HepG2 (cell line): ENCODE results near the gene SEMA7A. TPM values are rescaled to one million over a fixed set of nuclear protein-coding genes. Genes with fewer than 3 reads are reported as not detected.

Experiments used
- FOXA3 ChIP-seq: IDR thresholded peaks from 2 replicates; pipeline ENCODE4 v1.6.1; 2016; ENCODE audit warnings: missing genetic modification reagents, missing compliant biosample characterization
- HOXA3 ChIP-seq: sonication (generic); formaldehyde crosslinking; IDR thresholded peaks from 2 replicates; pipeline ENCODE4 v1.5.0; 2020; ENCODE audit warnings: missing genetic modification reagents
- MXD4 ChIP-seq: IDR thresholded peaks from 2 replicates; pipeline ENCODE4 v1.6.1; 2016; ENCODE audit warnings: mild to moderate bottlenecking, missing biosample characterization, missing genetic modification reagents
- NFIC ChIP-seq: IDR thresholded peaks from 2 replicates; pipeline ENCODE4 v1.6.1; 2012; ENCODE audit warnings: mild to moderate bottlenecking, low read length, inconsistent platforms
- PAWR ChIP-seq: sonication (generic); formaldehyde crosslinking; IDR thresholded peaks from 2 replicates; pipeline ENCODE4 v1.4.0; 2020; ENCODE audit warnings: missing genetic modification reagents, mild to moderate bottlenecking, borderline replicate concordance
- PITX1 ChIP-seq: sonication (generic); formaldehyde crosslinking; IDR thresholded peaks from 2 replicates; pipeline ENCODE4 v1.5.1; 2020; ENCODE audit warnings: mild to moderate bottlenecking, missing genetic modification reagents
- SOX6 ChIP-seq, 2 experiments: fragments of 450-650 bp in 1 of 2; sonication (generic) in 1 of 2; formaldehyde crosslinking in 1 of 2; IDR thresholded peaks; 2 replicates each; pipeline versions ENCODE4 v1.4.0 to v1.6.1; 2017 to 2020; ENCODE audit warnings: antibody characterized with exemption in 1 of 2, mild to moderate bottlenecking in 1 of 2, missing genetic modification reagents in 1 of 2
- ZNF251 ChIP-seq: sonication (generic); formaldehyde crosslinking; IDR thresholded peaks from 2 replicates; pipeline ENCODE4 v1.9.0; 2021; ENCODE audit warnings: mild to moderate bottlenecking, missing genetic modification reagents
- ZNF256 ChIP-seq: sonication (generic); formaldehyde crosslinking; conservative IDR thresholded peaks from 2 replicates; pipeline ENCODE4 v1.4.0; 2020; ENCODE audit warnings: missing genetic modification reagents
- ZNF44 ChIP-seq: sonication (generic); formaldehyde crosslinking; IDR thresholded peaks from 2 replicates; pipeline ENCODE4 v1.5.1; 2020; ENCODE audit warnings: mild to moderate bottlenecking, missing genetic modification reagents
- polyA plus RNA-seq, 8 experiments: library from polyadenylated mRNA; depleted of rRNA in 3 of 8; stranded (reverse) in 7 of 8; unstranded in 1 of 8; fragments of >200 nt; fragmentation: Illumina TruSeq in 4 of 8; extraction: Trizol in 4 of 8; gene quantifications; 2 replicates each; pipeline versions ENCODE4 v1.2.1 to v1.2.3, GENCODE V29; 2011 to 2016; ENCODE audit warnings: low read depth in 4 of 8, missing spikeins in 1 of 8, mixed read lengths in 1 of 8; ENCODE audit not compliant: insufficient read depth in 1 of 8
- total RNA-seq, 5 experiments: library from RNA; depleted of rRNA; stranded (reverse); fragments of >200 nt; fragmentation: Illumina TruSeq; extraction: Trizol; gene quantifications; 2 replicates each; pipeline ENCODE4 v1.2.3, GENCODE V29; 2016; ENCODE audit warnings: low read depth in 1 of 5
- TF ChIP-seq, protein P1 (sequence below): sonication (generic); formaldehyde crosslinking; IDR thresholded peaks from 2 replicates; pipeline ENCODE4 v1.5.0; 2020; ENCODE audit warnings: mild to moderate bottlenecking, missing genetic modification reagents
- TF ChIP-seq, protein P2 (sequence below): sonication (generic); formaldehyde crosslinking; IDR thresholded peaks from 2 replicates; pipeline ENCODE4 v1.4.0; 2020; ENCODE audit warnings: missing genetic modification reagents
- TF ChIP-seq, protein P3 (sequence below): sonication (generic); formaldehyde crosslinking; IDR thresholded peaks from 2 replicates; pipeline ENCODE4 v1.5.1; 2020; ENCODE audit warnings: mild to moderate bottlenecking, moderate library complexity, missing genetic modification reagents
- TF ChIP-seq, protein P4 (sequence below): sonication (generic); formaldehyde crosslinking; conservative IDR thresholded peaks from 2 replicates; pipeline ENCODE4 v1.4.0; 2020; ENCODE audit warnings: mild to moderate bottlenecking, missing genetic modification reagents, moderate library complexity

The SEMA7A gene
- total and polyA plus RNA-seq, 2 of the 13 experiments (the other 11 are each of a cell fraction or from before 2014, with no cell fraction given) = 9.0 to 15.8 TPM

DNA sequence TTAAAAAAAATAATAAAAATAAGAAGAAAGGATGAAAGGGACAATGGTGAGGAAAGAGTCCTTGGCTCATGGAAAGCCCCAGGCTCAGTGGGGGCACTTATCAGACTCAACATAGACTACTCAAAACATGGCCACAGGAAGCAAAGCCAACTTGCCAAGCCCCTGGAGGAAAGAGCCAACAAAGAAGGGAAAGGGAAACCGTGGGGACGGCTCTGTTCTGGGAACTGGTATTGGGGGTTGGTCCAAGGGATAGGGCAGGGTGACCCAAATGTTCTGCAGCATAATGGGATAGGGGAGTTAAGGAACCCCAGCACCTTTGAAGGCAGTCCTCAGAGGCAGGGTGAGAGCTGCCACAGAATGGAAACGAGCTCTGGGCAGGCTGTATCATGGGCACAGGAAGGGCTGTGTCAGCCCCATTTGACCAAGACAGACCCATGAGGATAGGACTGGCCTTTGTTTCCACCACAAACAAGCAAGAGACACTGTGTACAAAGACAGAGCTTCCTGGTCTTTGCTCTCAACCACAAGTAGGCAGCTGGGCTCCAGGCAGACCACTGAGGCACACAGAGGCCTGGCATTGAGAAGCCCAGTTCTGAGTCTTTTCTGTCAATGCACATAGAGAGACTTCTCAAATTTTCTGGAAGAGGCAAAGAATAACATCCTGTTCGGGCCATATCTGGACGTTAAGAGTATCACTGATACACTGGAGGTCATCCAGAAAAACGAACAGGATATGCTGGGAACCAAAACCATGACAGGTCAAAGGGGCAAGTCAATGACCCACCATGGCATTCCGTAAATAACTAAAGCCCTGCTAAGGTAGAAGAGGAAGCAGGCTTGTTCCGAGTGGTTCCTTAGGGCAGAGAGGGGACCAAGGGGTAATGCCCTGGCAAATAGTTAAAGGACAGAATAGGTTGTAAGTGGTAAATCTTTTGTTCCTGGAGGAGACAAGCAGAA lies 10.6 kb upstream of the SEMA7A start (continued):
- TF ChIP-seq, protein P1, sequence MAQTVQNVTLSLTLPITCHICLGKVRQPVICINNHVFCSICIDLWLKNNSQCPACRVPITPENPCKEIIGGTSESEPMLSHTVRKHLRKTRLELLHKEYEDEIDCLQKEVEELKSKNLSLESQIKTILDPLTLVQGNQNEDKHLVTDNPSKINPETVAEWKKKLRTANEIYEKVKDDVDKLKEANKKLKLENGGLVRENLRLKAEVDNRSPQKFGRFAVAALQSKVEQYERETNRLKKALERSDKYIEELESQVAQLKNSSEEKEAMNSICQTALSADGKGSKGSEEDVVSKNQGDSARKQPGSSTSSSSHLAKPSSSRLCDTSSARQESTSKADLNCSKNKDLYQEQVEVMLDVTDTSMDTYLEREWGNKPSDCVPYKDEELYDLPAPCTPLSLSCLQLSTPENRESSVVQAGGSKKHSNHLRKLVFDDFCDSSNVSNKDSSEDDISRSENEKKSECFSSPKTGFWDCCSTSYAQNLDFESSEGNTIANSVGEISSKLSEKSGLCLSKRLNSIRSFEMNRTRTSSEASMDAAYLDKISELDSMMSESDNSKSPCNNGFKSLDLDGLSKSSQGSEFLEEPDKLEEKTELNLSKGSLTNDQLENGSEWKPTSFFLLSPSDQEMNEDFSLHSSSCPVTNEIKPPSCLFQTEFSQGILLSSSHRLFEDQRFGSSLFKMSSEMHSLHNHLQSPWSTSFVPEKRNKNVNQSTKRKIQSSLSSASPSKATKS (CRISPR knock-in tag) = no peak
- TF ChIP-seq PITX1 (CRISPR knock-in tag) (peak; percentile 12; the same call in 1 of the 2 replicates), HOXA3 (CRISPR knock-in tag) (peak; percentile 5; the same call in 1 of the 2 replicates), MXD4 (CRISPR knock-in tag) (no peak), PAWR (CRISPR knock-in tag) (no peak), ZNF44 (CRISPR knock-in tag) (no peak), NFIC (peak; percentile 31), ZNF256 (CRISPR knock-in tag) (no peak), FOXA3 (CRISPR knock-in tag) (peak; percentile 48), ZNF251 (CRISPR knock-in tag) (no peak), SOX6 (IDR thresholded peaks at IDR 0.05) (no peak), SOX6 (CRISPR knock-in tag; IDR thresholded peaks at IDR 0.05) (peak; percentile 51; the same call in 1 of the 2 replicates)
- TF ChIP-seq, protein P2, sequence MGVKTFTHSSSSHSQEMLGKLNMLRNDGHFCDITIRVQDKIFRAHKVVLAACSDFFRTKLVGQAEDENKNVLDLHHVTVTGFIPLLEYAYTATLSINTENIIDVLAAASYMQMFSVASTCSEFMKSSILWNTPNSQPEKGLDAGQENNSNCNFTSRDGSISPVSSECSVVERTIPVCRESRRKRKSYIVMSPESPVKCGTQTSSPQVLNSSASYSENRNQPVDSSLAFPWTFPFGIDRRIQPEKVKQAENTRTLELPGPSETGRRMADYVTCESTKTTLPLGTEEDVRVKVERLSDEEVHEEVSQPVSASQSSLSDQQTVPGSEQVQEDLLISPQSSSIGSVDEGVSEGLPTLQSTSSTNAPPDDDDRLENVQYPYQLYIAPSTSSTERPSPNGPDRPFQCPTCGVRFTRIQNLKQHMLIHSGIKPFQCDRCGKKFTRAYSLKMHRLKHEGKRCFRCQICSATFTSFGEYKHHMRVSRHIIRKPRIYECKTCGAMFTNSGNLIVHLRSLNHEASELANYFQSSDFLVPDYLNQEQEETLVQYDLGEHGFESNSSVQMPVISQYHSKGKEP (CRISPR knock-in tag) = no peak
- TF ChIP-seq, protein P3, sequence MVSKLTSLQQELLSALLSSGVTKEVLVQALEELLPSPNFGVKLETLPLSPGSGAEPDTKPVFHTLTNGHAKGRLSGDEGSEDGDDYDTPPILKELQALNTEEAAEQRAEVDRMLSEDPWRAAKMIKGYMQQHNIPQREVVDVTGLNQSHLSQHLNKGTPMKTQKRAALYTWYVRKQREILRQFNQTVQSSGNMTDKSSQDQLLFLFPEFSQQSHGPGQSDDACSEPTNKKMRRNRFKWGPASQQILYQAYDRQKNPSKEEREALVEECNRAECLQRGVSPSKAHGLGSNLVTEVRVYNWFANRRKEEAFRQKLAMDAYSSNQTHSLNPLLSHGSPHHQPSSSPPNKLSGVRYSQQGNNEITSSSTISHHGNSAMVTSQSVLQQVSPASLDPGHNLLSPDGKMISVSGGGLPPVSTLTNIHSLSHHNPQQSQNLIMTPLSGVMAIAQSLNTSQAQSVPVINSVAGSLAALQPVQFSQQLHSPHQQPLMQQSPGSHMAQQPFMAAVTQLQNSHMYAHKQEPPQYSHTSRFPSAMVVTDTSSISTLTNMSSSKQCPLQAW (CRISPR knock-in tag) = no peak
- TF ChIP-seq, protein P4, sequence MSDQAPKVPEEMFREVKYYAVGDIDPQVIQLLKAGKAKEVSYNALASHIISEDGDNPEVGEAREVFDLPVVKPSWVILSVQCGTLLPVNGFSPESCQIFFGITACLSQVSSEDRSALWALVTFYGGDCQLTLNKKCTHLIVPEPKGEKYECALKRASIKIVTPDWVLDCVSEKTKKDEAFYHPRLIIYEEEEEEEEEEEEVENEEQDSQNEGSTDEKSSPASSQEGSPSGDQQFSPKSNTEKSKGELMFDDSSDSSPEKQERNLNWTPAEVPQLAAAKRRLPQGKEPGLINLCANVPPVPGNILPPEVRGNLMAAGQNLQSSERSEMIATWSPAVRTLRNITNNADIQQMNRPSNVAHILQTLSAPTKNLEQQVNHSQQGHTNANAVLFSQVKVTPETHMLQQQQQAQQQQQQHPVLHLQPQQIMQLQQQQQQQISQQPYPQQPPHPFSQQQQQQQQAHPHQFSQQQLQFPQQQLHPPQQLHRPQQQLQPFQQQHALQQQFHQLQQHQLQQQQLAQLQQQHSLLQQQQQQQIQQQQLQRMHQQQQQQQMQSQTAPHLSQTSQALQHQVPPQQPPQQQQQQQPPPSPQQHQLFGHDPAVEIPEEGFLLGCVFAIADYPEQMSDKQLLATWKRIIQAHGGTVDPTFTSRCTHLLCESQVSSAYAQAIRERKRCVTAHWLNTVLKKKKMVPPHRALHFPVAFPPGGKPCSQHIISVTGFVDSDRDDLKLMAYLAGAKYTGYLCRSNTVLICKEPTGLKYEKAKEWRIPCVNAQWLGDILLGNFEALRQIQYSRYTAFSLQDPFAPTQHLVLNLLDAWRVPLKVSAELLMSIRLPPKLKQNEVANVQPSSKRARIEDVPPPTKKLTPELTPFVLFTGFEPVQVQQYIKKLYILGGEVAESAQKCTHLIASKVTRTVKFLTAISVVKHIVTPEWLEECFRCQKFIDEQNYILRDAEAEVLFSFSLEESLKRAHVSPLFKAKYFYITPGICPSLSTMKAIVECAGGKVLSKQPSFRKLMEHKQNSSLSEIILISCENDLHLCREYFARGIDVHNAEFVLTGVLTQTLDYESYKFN (CRISPR knock-in tag) = peak; percentile 34; the same call in 1 of the 2 replicates
